Measurements from ENCODE around the gene TSPAN31. TPM values are rescaled to one million over a fixed set of nuclear protein-coding genes. Genes with fewer than 3 reads are reported as not detected.

Gene TSPAN31
- total RNA-seq, 1 donor from 2014 or later, result 109 TPM

GRCh38 chr12:57752668-57753000 lies 7.8 kb downstream of the TSPAN31 start:
- no peak for DNase-seq (ENCODE audit: low read depth)
- H3K36me3 ChIP-seq (ENCODE audit: control insufficient read depth, insufficient read depth, low read length), result peaks cover 9% of the 10 kb centered on the region
- peak overlapping the region; percentile 63 for H3K4me3 ChIP-seq (ENCODE audit: low read depth, low read length)
- H3K27me3 ChIP-seq (ENCODE audit: control insufficient read depth, insufficient read depth, low read length), result no peaks in the 10 kb centered on the region
- TF ChIP-seq CTCF (IDR thresholded peaks at IDR 0.05; ENCODE audit: insufficient read depth, low read length, severe bottlenecking), result no peak
- no peak for FAIRE-seq

- no peak overlapping the region for H3K4me3 ChIP-seq (ENCODE audit: low read depth, low read length)
- DNase-seq (ENCODE audit: low read depth) (no peak), FAIRE-seq (no peak)
Observed at GRCh38 chr12:57753756-57754337, 9.0 kb downstream of the TSPAN31 start.

GRCh38 chr12:57754411-57755193 lies 9.8 kb downstream of the TSPAN31 start, which contains the start of gene MARCHF9:
TSS of gene MARCHF9 (plus strand) at chr12:57755103. CDS start at chr12:57755529, 426 bp downstream.
- H3K4me3 ChIP-seq (ENCODE audit: low read depth, low read length), result peak within 1 kb of the TSS; percentile 45
- H3K27me3 ChIP-seq (ENCODE audit: control insufficient read depth, insufficient read depth, low read length), result no peaks in the 10 kb centered on the region
- peak; percentile 7 for FAIRE-seq
- DNase-seq (ENCODE audit: low read depth), result peak; percentile 76
- TF ChIP-seq CTCF (IDR thresholded peaks at IDR 0.05; ENCODE audit: insufficient read depth, low read length, severe bottlenecking), result no peak
- H3K36me3 ChIP-seq (ENCODE audit: control insufficient read depth, insufficient read depth, low read length), result peaks cover 7% of the 10 kb centered on the region

More at GRCh38 chr12:57753756-57754337, 9.0 kb downstream of the TSPAN31 start:
- H3K36me3 ChIP-seq (ENCODE audit: control insufficient read depth, insufficient read depth, low read length), result peaks cover 7% of the 10 kb centered on the region
- H3K27me3 ChIP-seq (ENCODE audit: control insufficient read depth, insufficient read depth, low read length), result no peaks in the 10 kb centered on the region
- no peak for TF ChIP-seq CTCF (IDR thresholded peaks at IDR 0.05; ENCODE audit: insufficient read depth, low read length, severe bottlenecking)

GRCh38 chr12:57755194-57755453 lies 10.3 kb downstream of the TSPAN31 start:
- Histone ChIP-seq H3K36me3 (ENCODE audit: control insufficient read depth, insufficient read depth, low read length) (peaks cover 7% of the 10 kb centered on the region), H3K27me3 (ENCODE audit: control insufficient read depth, insufficient read depth, low read length) (no peaks in the 10 kb centered on the region), H3K4me3 (ENCODE audit: low read depth, low read length) (peak overlapping the region; percentile 45)
- TF ChIP-seq CTCF (IDR thresholded peaks at IDR 0.05; ENCODE audit: insufficient read depth, low read length, severe bottlenecking), result no peak
- FAIRE-seq, result no peak
- no peak for DNase-seq (ENCODE audit: low read depth)

GRCh38 chr12:57755454-57756372 lies 10.9 kb downstream of the TSPAN31 start:
- Histone ChIP-seq H3K36me3 (ENCODE audit: control insufficient read depth, insufficient read depth, low read length) (peaks cover 4% of the 10 kb centered on the region), H3K27me3 (ENCODE audit: control insufficient read depth, insufficient read depth, low read length) (no peaks in the 10 kb centered on the region), H3K4me3 (ENCODE audit: low read depth, low read length) (peak overlapping the region; percentile 45)
- DNase-seq (ENCODE audit: low read depth) (no peak), FAIRE-seq (no peak)
- no peak for TF ChIP-seq CTCF (IDR thresholded peaks at IDR 0.05; ENCODE audit: insufficient read depth, low read length, severe bottlenecking)
